HEK293T (cell line): ENCODE data around the gene RFPL4A.
"Not testable (repeated sequence)": the region's sequence is repeated elsewhere in the genome, so short reads cannot be mapped to it uniquely, and the experiment has no call there.

Source experiments
- CTCF ChIA-PET: fragments of 350-600 bp; formaldehyde crosslinking; extraction: SDS; loops from one replicate; lab custom pipeline; 2021; ENCODE audit warnings: antibody characterized with exemption, inconsistent platforms; lab: Yijun Ruan, JAX
- POLR2A ChIA-PET: fragments of 350-600 bp; formaldehyde crosslinking; extraction: SDS; loops from one replicate; lab custom pipeline; 2020; ENCODE audit warnings: antibody characterized with exemption, inconsistent platforms; lab: Yijun Ruan, JAX
- DNase-seq: peaks from one replicate; pipeline ENCODE4 v3.0.0; 2012; ENCODE audit warnings: mixed read lengths; ENCODE audit errors: extremely low spot score
- ARNT ChIP-seq: fragments of 450-650 bp; IDR thresholded peaks from 2 replicates; pipeline ENCODE4 v1.6.1; 2017; ENCODE audit warnings: mild to moderate bottlenecking
- BHLHE40 ChIP-seq: fragments of 450-650 bp; IDR thresholded peaks from 2 replicates; pipeline ENCODE4 v1.6.1; 2016; ENCODE audit warnings: mild to moderate bottlenecking, moderate library complexity, borderline replicate concordance
- CTBP1 ChIP-seq: fragments of 450-650 bp; IDR thresholded peaks from 2 replicates; pipeline ENCODE4 v1.6.1; 2016; ENCODE audit warnings: borderline replicate concordance
- ELF4 ChIP-seq: fragments of 450-650 bp; IDR thresholded peaks from 2 replicates; pipeline ENCODE4 v1.6.1; 2017; ENCODE audit warnings: antibody characterized with exemption
- FOXA1 ChIP-seq: fragments of 450-650 bp; IDR thresholded peaks from 2 replicates; pipeline ENCODE4 v1.6.1; 2016; ENCODE audit warnings: mild to moderate bottlenecking
- FOXK2 ChIP-seq: fragments of 450-650 bp; IDR thresholded peaks from 2 replicates; pipeline ENCODE4 v1.6.1; 2016; ENCODE audit warnings: mild to moderate bottlenecking
- FOXM1 ChIP-seq: fragments of 450-650 bp; IDR thresholded peaks from 2 replicates; pipeline ENCODE4 v1.6.1; 2017; ENCODE audit warnings: mild to moderate bottlenecking, borderline replicate concordance
- HDGF ChIP-seq: fragments of 450-650 bp; IDR thresholded peaks from 2 replicates; pipeline ENCODE4 v1.6.1; 2017; ENCODE audit warnings: antibody characterized with exemption, borderline replicate concordance
- L3MBTL2 ChIP-seq: fragments of 450-650 bp; conservative IDR thresholded peaks from 2 replicates; pipeline ENCODE4 v1.6.1; 2016; ENCODE audit warnings: mild to moderate bottlenecking
- LEF1 ChIP-seq: fragments of 450-650 bp; IDR thresholded peaks from 2 replicates; pipeline ENCODE4 v1.6.1; 2017; ENCODE audit warnings: mild to moderate bottlenecking, borderline replicate concordance
- NFRKB ChIP-seq: fragments of 450-650 bp; IDR thresholded peaks from 2 replicates; pipeline ENCODE4 v1.6.1; 2016; ENCODE audit warnings: mild to moderate bottlenecking, moderate library complexity
- PKNOX1 ChIP-seq: fragments of 450-650 bp; IDR thresholded peaks from 2 replicates; pipeline ENCODE4 v1.6.1; 2016
- SP1 ChIP-seq: fragments of 450-650 bp; IDR thresholded peaks from 2 replicates; pipeline ENCODE4 v1.6.1; 2017
- SUZ12 ChIP-seq: fragments of 450-650 bp; IDR thresholded peaks from 2 replicates; pipeline ENCODE4 v1.6.1; 2016; ENCODE audit warnings: mild to moderate bottlenecking
- TARDBP ChIP-seq: fragments of 450-650 bp; IDR thresholded peaks from 2 replicates; pipeline ENCODE4 v1.6.1; 2016
- ZNF384 ChIP-seq: fragments of 450-650 bp; IDR thresholded peaks from 2 replicates; pipeline ENCODE4 v1.6.1; 2016

RFPL4A gene

DNA sequence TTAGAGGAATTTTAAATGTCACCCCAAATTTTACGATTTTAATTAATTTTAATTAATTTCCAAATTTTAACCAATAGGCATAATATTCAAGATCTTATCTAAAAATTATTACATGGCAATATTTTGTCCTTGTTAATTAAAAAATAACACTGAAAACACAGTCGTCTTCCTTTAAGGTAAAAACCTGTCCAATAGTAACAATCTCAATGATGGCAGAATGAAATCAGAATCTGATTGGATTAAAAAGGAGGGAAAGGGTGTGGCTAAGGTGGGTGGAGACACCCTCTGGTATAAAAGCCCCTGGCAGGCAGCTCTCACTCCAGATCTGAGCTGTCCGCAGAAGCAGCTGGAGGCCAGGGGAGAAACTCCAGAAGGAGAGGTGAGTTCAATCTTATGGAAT, at the start of gene RFPL4A:
Gene RFPL4A, plus strand, starts transcription at position 301 of the 400 bp plus-strand sequence. CDS start 2,704 bp downstream, outside the sequence.
- CTCF ChIA-PET, POLR2A ChIA-PET, DNase-seq: not testable (repeated sequence)

DNA sequence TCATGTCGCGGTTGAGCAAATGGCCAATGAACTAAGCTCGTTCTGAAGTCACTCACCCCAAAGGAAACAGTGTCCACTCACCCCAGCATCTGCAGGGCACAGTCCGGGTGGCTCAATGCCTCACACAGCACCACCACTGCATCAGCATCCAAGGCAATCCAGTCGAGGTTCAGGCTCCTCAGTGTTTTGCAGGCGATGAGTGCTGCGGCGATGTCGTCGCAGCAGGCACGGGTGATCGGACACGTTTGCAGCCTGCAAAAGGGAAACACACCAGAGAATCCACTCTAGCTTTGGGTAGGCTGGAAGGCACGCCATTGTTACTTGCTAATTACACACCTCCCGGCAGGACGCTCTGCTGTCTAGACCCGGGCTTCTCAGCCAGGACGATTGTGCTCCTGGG, 47.2 kb upstream of the RFPL4A start:
- CTCF ChIA-PET = no interaction called here
- no peak for TF ChIP-seq FOXM1
- TF ChIP-seq TARDBP = no peak
- TF ChIP-seq FOXK2 = no peak
- TF ChIP-seq ARNT = no peak
- POLR2A ChIA-PET = no interaction called here
- DNase-seq = no peak

DNA sequence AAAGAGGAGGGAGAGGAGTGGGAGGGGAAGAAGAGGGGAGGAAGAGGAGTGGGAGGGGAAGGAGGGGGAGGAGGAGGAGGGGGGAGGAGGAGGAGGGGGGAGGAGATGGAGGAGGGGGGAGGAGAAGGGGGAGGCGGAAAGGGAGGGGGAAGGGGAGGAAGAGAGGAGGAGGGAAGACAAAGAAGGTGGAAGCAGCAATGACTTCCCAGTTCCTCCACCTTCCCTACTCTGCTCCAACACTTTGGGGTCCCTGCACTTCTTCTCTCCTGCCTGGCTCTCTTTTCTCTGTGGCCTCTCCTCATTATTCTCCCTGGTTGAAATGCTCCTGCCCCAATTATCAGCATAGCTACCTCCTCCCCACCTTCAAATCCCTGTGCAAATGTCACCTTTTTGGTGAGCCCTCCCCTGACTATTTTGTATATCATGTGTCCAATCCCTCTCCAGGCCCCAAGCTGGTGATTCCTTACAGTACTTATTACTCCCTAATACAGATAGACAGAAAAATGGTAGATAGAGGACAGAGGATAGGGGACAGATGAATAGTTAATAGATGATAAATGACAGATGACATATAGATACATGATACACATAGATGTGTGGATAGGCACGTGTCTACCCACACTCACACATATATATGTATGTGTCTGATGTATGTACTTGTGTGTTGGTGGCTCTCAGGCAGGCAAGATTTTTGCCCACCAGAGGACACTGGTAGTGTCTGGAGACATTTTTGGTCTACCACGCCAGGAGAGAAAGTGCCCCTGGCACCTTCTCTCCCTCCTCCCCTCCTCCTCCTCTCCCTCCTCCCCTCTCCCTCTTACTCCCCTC, 45.9 kb upstream of the RFPL4A start:
- DNase-seq = no peak
- CTCF ChIA-PET = no interaction called here
- POLR2A ChIA-PET = no interaction called here
- TF ChIP-seq NFRKB (no peak), L3MBTL2 (no peak), BHLHE40 (no peak), PKNOX1 (no peak), ZNF384 (no peak), CTBP1 (no peak), SUZ12 (no peak), FOXA1 (no peak), FOXM1 (no peak), ARNT (no peak), HDGF (no peak), ELF4 (no peak), SP1 (no peak), LEF1 (no peak), TARDBP (no peak), FOXK2 (no peak)

GRCh38 chr19:55716531-55716930, 42.4 kb upstream of the RFPL4A start:
- POLR2A ChIA-PET = no interaction called here
- TF ChIP-seq NFRKB (no peak), SUZ12 (no peak), PKNOX1 (no peak), L3MBTL2 (no peak), TARDBP (no peak), ARNT (no peak), FOXM1 (no peak), BHLHE40 (no peak), FOXK2 (no peak), FOXA1 (no peak), ELF4 (no peak), HDGF (no peak)
- CTCF ChIA-PET = no interaction called here
- DNase-seq = no peak

DNA sequence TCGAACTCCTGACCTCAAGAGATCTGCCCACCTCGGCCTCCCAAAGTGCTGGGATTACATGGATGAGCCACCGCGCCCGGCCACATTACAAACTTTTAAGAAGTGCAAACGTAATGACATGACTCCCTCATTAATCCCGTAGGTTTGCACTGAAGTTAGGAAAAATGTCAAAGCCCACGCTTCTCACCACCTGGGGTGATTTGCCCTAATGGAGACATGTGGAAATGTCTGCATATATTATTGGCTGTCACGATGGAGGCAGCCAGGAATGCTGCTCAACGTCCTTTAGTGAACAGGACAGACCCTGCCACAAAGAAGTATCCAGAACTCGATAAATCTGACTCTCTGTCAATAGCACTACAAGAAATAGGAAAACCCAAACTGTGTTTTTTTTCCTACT, 41.6 kb upstream of the RFPL4A start:
- CTCF ChIA-PET = no interaction called here
- POLR2A ChIA-PET = no interaction called here
- DNase-seq = no peak
- no peak for TF ChIP-seq BHLHE40
- no peak for TF ChIP-seq L3MBTL2

- POLR2A ChIA-PET, CTCF ChIA-PET: not testable (repeated sequence)
These were observed 40.8 kb upstream of the RFPL4A start for GRCh38 chr19:55717879-55718711.

GRCh38 chr19:55720214-55720746, 38.6 kb upstream of the RFPL4A start:
- ChIA-PET CTCF (no interaction called here), POLR2A (no interaction called here)
- DNase-seq = no peak
- TF ChIP-seq SUZ12 (no peak), PKNOX1 (no peak), LEF1 (no peak), FOXM1 (no peak), BHLHE40 (no peak), SP1 (no peak), ARNT (no peak)

More at GRCh38 chr19:55717879-55718711, 40.8 kb upstream of the RFPL4A start:
- not testable (repeated sequence) for DNase-seq
